DMS53 treated with DMSO at 0.1 percent for 48 hours (cell line): ENCODE data around the gene SLC24A3.

Source experiments
- DNase-seq: peaks from one replicate; lab custom pipeline; 2025; ENCODE audit not compliant: unreplicated experiment; lab: John Stamatoyannopoulos, UW

SLC24A3 gene

DNA sequence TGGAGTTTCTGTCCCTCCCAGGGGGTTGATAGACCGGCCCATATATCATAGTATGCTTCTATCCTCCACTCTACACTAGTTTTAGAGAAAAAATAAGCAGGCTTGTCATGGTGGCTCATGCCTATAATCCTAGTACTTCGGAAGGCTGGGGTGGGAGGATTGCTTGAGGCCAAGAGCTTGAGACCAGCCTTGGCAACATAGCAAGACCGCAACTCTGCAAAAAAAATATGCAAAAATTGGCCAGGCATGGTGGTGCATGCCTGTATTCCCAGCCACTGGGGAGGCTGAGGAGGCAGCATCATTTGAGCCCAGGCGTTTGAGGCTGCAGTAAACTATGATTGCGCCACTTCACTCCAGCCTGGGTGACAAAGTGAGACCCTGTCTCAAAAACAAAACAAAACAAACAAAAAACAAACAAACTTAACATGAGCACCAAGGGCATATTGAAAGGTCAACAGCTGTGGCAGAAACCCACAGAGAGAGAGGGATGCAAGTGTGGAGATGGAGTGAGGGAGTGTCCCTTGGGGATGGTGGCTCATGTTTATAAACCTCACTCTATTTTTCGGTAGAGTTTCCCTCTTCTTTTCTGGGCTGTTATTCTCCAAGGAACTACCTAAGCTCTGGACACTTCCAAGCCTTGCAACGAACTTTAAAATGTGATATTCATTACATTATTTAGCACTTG is 24.1 kb downstream of the SLC24A3 start:
- DNase-seq = no peak

DNA sequence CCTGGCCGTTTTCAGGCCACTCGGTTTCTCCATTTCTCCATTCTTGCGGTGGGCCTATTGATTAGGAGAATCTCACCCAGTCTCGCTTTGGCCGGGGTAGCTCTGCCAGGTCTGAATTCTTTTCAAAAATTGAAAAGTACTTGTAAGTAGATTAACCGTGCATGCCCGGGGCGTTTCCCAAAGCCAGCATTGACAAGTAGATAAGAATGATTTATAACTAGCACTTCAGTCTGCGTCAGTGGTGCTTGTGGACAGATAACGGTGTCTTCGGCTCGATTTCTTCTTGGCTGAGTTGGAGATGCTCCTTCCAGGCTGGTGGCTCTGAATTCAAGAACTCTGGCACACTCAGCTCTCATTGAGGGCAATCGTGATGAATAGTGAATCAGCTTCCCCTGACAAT is 29.0 kb downstream of the SLC24A3 start:
- no peak for DNase-seq

DNA sequence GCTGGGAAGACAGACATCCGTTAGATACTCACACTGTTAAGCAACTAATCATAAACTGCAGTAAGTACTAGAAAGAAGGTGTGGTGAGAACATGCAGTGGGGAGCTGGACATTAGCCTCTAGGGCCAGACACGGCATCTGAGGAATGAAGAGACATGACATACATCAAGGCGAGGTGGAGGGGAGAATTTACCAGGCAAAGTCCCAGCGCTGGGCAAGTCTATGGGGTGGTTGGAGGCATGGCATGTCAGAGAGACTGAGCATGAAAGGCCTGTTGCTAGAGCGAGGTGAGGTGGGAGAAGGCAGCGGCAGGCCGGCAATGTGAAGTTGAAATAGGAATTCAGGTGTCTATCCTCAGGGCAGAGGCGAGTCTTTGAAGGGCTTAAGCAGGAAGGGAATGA is 31.8 kb downstream of the SLC24A3 start:
- no peak for DNase-seq

DNA sequence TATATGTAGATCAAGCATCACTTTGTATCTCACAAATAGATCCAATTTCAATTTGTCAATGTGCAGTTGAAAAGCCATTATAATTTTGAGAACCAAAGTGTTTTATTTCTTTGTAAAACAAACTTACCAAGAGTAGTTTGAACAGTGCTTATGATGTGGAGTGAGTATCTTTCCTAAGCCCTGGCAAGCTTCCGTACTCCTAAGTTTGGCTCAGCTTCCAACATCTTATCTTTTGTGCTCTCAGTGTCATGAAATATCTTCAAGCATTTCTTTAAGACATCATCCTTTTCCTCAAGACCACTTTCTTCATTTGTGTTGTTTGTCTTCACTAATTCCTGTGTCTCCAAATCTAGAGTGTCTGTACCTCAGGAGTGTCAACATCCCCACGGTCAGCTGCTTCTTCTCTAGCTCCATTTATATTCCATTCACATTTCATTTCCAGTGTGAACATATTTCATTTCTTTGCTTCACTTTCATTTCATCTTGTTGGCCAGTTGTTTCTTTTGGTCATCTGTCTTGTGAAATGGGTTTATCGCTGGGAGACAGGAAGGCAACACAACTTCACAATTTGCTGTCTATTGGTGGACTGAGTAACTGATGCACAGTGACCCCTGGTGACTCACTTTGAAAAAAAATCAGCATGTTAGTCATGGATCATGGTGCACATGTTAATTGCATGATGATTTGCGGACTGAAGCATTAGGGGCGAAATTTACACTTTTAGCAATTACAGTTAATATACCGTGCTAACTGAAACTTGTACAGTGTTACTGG is 36.9 kb downstream of the SLC24A3 start:
- DNase-seq = no peak

DNA sequence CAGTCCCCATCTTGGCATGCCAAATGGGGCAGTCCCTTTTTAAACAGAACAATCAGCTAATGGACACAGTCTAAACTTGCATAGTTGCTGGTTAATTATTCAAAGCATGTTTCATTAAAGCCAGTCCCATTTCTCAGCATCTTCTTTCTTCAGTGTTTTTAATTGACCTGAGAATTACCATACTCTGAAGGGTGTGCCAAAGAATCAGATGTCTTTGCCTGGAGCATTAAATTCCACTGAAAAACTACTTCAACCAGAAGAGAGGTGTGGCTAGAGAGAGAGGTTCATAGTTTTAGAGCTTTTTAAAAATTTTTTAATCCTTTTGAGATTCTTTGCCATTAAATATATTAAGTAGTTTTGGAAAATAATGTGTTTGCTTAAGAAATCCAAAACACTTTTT is 37.9 kb downstream of the SLC24A3 start:
- DNase-seq = no peak

DNA sequence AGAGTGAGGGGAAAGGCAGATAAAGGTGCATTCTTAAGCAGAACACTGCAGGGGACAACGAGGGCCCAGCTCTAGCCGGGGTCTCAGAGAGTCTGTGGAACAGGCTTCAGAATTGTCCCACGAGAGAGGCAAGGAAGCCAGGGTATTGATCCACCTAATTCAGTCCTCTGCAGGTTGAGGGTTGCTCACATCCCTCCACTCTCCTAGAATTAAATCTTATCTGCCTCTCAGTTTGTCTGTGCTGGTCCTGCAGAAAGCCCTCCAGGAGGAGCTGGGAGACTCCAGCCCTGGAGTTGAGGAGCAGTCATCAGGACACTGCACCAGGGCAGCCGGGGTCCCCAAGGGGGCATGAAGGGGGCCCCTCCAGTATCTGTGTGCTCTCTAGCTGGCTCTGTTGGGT is 39.1 kb downstream of the SLC24A3 start:
- DNase-seq = no peak

DNA sequence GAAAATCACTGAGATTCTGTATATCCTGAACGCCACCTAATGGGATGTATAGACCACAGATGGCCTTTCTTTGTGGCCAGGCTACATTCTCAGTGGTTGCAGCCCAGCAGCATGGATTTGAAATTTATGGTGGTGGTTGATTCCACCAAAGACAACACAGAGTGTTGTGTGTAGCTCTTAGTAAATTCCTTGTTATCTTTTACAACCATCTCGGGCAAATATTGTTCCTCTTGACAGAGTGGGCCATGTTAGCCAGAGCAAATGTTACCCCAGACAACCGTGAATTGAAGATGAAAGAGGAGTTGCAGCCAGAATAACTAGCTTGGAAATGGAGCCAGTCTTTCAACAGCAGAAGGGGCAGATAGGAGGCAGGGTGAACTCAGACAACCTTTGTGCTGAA is 39.5 kb downstream of the SLC24A3 start:
- DNase-seq = no peak

DNA sequence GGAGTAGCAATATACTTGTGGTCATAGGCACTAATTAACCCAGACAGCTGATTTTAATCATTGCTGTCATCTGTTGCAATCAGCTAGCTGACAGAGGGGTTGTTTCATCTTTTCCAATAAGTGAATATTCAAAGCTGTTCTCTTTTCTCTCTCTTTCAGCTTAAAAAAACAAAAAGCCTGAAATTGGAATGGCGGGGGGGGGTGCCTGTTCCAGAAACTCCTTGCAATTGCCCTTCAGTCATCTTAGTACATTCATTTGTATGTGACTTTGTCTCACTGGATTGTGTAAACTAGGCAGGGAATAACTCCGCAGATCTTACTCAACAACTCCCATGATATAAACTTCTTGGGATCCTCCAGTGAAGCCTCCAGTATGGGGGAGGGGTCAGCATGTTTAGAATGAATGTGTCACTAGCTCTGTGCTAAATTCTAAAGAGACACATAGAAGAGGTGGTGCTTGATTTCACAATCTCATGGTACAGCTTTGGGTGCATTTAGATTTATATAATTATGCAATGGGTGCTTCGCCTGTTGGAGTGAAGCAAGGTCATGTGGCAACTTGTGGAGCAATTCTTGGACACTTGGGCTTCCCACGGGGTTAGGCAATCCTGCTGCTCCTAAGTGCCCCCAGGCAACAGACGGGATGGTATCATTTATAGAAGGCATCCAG is 40.1 kb downstream of the SLC24A3 start:
- DNase-seq = no peak

DNA sequence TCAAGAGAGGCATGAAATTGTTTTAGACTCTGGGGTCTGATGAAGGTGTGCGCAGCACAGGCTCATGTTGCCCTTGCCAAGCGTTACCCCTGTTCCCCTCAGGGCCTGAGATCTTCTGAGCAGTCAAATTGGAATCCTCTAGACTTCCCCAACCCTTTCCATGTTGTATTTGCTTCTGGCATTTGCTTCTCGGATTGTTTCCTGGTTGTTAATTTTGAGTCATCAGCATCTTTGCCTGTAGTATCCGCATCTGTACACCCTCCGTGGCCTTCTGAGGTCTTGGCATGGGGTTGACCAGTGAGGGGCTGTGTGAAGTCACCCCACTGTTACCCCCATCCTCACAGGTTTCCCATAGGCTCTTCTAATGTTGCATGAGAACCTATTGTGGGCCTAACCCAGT is 40.9 kb downstream of the SLC24A3 start:
- no peak for DNase-seq

DNA sequence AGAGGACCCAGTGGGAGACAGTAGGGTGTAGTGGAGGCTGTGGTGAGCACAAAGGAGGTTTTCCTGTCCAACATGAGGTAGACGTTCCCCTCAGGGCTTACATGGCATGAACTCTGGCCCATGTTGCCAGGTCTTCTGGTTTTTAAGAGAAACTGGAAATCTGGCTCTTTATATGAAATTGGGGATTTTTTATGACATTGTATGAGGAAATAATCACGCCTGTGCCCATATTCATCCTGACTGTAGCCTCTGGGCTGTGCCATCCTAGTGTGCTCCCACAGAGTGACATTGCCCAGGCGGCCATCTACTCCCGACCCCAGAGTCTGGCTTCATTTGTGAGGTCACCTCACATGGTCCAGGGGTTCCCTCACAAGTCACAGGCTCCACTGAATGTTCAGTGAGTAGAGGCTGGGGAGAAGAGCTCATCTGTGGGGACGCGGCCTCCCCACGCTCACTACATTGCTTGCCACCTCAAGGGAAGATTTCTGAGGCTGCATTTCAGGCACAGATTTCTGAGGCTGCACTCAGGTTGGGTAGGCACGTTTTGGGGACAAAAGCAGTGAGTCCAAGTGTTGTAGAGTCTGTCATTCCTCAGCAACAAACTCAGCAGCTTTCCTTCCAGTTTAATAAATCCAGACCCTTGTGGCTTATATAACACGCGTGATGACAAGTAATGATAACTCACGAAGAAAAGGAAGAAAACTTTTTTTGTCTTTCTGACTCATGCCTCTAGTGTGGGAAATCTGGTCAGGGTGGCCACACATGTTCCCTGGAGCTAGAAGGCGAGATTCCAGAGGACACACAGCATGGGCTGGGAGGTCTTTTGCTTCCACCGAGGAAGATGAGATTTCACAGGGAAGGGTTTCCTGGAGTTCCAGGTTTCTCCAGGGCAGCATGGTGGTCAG is 41.7 kb downstream of the SLC24A3 start:
- DNase-seq = no peak

DNA sequence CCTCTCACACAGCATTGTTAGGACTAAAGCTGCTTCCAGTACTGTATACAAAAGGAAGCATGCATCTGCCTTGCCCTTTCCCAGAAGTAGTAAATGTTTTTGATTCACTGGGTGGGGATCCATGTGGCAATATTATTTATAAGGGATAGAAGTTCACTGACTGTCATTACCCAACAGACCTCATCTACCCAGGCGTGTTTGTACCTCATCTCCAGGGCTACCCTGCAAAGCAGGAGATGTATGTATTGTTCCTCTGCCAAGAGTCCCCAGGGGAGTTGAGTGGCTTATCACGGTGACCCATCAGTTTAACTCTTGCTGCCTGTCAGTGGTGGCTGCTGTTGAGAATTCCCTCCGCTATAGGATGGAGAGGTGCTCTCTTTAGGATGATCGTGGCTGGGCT is 42.5 kb downstream of the SLC24A3 start:
- DNase-seq = no peak

DNA sequence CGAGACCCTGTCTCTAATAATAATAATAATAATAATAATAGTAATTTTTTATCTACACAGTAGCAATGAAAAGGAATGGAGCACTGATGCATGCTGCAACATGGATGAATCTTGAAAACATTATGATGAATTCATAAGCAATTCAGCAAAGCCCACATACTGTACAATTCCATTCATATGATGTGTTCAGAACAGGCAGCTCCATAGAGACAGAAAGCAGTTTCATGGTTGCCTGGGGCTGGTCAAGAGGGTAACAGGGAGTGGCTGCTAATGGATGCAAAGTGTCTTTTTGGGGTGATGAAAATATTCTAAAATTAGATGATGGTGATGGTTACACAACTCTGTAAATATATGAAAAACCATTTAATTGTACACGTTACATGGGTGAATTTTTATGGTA is 43.6 kb downstream of the SLC24A3 start:
- DNase-seq = no peak

DNA sequence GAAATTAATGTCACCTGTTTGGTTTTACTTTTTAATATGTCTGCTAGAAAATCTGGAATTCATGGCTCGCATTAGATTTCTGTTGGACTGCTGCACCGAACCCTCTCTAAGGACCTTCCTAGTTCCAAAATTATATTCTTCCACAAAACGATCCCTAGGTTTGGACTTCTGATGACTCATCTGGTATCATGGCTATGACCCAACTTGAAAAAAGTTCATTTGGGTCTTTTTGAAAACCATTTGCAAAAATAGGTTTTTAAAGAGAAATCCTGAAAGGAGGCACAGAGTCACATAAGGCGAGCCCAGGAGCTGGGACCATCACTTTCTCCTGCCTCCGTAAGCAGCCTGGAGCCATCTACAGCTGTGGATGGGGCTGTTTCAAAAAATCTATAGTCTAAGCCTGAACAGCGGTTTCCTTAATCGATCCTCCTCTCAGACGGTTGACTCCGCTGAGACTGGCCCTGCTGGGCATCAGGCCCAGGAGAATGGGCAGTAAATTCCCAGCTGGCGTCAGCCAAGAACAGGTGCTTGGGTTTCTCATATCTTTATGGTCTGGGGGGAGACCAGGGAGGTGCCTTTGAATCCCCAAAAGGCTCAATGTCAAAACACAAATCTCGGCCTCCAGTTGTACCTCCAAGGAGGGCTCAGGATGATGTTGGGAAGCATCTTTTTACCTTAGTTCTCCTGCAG is 44.6 kb downstream of the SLC24A3 start:
- no peak for DNase-seq

DNA sequence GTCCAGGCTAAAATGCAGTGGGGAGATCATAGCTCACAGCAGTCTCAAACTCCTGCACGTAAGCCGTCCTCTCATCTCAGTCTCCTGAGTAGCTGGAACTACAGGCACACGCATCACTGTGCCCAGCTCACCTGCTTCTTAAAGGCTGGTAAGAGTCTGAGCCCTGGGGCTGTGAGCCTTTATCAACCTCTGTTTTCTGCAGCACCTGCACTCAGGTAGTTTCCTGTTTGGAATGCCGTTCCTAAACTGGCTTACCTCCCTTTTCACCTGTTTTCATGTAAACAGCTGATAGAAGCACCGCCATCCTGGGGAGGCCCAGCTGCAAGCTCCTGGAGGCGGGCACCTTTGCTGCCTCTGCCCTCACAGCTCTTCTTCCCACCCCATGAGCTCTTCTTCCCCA is 45.4 kb downstream of the SLC24A3 start:
- no peak for DNase-seq

DNA sequence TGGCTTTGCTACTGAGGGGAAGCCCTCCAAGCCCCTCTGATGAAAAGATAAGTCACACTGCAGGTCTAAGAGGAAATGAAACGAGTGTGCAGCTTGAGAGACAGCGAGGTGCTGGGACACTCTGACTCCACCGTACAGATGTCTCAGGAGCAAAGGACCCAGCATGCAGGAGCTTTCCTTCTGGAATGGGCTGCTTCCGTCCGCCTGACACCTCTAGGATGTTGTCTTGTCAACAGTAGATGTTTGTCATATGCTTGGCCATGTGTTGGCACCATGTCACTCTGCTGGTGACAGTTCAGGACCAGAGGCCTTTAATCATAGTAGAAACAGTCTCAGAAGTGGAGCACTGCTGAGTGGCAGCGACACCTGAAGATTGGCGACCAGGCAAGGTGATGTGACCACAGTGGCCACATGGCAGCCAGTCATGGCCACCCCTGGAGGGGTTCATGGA is 46.7 kb downstream of the SLC24A3 start:
- no peak for DNase-seq

DNA sequence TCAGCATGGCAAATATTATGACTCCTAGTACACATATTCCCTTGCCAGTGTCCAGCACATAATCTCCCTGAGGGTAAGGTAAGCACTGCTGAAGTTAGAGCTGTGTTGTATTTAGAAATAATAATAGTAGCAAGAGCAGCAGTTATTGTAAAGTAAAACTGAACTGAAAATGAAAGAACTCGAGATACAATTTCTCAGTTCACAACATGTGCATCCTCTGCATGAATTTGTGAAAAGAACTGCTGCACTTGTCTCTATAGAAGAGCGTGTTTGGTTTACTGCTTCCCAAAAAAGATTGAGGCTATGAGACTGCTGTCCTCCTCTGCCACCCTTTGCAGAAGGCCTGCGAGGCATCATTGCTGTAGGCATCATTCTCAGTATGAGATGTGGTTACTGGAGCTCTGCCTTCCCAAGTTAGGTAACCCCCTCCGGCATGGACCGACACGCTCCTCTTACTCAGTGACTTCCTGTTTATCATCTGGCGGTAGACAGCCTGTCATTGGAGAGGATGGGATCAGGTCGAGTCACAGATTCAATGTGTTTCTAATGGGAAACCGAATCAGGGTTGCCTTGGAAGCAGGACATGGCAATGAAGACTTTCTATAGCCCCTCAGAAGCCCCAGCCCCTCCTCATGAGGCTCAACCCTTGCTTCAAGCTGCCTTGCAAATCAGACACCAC is 48.1 kb downstream of the SLC24A3 start:
- no peak for DNase-seq

DNA sequence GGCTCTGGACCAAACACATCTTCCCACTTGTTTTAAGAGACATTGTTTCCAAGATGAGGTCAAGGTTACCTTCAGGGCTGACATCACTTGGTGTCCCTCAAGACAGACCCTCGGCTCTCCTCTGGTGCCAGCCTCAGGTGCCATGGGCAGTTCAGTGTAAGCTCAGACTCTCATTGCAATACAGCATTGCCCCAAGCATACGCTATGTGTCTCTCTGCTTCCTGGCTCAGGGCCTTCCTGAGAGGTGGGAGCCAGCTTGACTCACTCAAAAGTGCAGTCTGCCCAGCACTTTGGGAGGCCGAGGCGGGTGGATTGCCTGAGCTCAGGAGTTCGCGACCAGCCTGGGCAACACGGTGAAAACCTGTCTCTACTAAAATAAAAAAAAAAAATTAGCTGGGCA is 51.7 kb downstream of the SLC24A3 start:
- no peak for DNase-seq

DNA sequence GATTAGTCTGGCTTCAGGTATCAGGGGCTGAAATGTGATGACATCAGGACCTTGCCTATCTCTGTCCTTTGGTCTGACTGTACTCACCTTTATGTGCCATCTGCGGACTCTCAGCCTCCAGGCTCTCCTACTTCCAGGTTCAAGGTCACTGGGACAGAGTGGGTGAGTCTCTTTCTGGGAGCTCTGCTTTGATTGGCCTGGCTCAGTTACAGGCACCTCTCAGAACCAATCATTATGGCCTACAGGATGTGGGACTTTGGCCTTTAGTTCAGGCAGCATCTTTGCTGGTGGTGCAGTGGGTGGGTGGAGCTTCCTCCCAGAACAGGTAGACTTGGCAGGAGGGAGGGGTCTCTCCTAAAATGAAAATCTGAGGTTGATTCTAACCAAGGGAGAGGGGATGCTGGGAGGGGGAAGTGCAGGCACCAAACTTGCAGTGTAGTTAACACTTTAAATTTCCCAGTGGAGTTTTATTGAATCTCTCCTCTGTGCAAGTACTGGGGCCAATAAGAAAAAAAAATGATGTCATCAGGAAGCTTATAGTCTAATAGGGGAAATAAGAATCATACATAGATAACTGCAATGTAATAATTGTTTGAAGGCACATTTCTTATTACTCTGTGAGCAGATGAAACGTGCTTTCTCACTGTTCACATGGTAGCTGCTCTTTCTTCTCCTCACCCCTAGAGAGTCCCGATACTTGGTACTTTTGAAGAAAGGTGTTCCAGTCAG is 53.4 kb downstream of the SLC24A3 start:
- DNase-seq = no peak

DNA sequence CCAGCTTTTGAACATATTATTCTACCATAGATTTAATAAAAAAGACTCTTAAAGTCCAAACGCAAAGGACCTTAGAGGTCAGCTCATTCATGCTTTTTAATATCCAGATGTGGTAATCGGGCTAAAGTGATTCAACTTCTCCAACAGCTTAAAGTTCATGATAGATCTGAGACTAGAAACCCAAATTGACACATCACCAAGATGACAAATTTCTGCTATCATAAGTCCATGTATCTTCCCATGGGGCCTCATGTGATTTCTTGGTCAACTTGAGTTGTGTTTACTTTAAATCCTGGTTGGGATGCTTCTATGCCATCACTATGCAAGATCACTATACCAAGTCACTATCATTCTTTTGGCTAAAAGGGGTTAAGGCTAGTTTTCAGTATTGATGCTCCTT is 56.0 kb downstream of the SLC24A3 start:
- no peak for DNase-seq
